Duodenal mucosa (tissue), 2 donors: Measurements from ENCODE around the gene CHCHD6.

Source experiments
- H3K27ac ChIP-seq: one replicate; pipeline ENCODE4 v1.7.0; 2013; ENCODE audit warnings: low read depth, low read length
- H3K27me3 ChIP-seq, 2 donors: one replicate each; pipeline ENCODE4 v1.7.0; 2013; ENCODE audit warnings: low read length in 2 of 2, control low read depth in 1 of 2; ENCODE audit not compliant: insufficient read depth in 2 of 2, control insufficient read depth in 1 of 2
- H3K36me3 ChIP-seq, 2 donors: one replicate each; pipeline ENCODE4 v1.7.0; 2013; ENCODE audit warnings: low read length in 2 of 2, control low read depth in 1 of 2; ENCODE audit not compliant: insufficient read depth in 2 of 2, control insufficient read depth in 1 of 2
- H3K4me1 ChIP-seq, 2 donors: one replicate each; pipeline ENCODE4 v1.7.0; 2013; ENCODE audit warnings: low read length in 2 of 2, control low read depth in 1 of 2; ENCODE audit not compliant: insufficient read depth in 2 of 2, control insufficient read depth in 1 of 2
- H3K4me3 ChIP-seq, 2 donors: one replicate each; pipeline ENCODE4 v1.7.0; 2013; ENCODE audit warnings: low read length in 2 of 2, low read depth in 1 of 2
- H3K9ac ChIP-seq, 2 donors: one replicate each; pipeline ENCODE4 v1.7.0; 2013; ENCODE audit warnings: low read length in 2 of 2, low read depth in 1 of 2
- H3K9me3 ChIP-seq, 2 donors: one replicate each; pipeline ENCODE4 v1.7.0; 2013; ENCODE audit warnings: low read length in 2 of 2, control low read depth in 1 of 2; ENCODE audit not compliant: control insufficient read depth in 1 of 2

CHCHD6 gene

GRCh38 chr3:126682009-126682408 is 22.0 kb upstream of the CHCHD6 start:
- H3K36me3 ChIP-seq: no peaks in the 10 kb centered on the region
- no peak overlapping the region for H3K9ac ChIP-seq

DNA sequence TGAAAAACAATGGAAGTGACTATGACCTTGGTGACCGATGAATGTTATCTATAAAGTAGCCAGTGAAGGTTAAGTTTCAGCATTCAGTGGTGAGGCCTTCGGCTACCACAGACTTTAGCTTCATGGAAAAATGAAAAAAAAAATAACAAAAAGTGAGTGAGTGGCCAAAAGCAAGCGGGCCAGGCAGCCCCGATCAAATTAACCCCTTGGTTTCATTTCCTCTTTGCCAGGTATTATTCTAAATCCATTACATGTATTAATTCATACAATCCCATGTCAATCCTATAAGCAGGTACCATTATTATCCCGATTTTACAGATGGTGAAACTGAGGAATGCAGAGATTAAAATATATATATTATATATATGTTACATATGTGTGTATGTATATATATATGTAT is 21.0 kb upstream of the CHCHD6 start:
- no peaks in the 10 kb centered on the region for H3K36me3 ChIP-seq
- H3K27me3 ChIP-seq: peaks cover 5 to 12% of the 10 kb centered on the region in 2 donors
- no peak overlapping the region for H3K27ac ChIP-seq
- peaks cover 5% of the 10 kb centered on the region in 2 donors for H3K4me1 ChIP-seq
- no peaks in the 10 kb centered on the region for H3K9me3 ChIP-seq
- no peak overlapping the region for H3K9ac ChIP-seq
- no peak overlapping the region for H3K4me3 ChIP-seq

More at GRCh38 chr3:126682009-126682408, 22.0 kb upstream of the CHCHD6 start:
- Histone ChIP-seq H3K4me1 (peaks cover 5% of the 10 kb centered on the region in 2 donors), H3K4me3 (no peak overlapping the region), H3K9me3 (no peaks in the 10 kb centered on the region), H3K27ac (no peak overlapping the region), H3K27me3 (peaks cover 5 to 12% of the 10 kb centered on the region in 2 donors)

- H3K4me3 ChIP-seq: no peak overlapping the region
- no peaks in the 10 kb centered on the region for H3K36me3 ChIP-seq
- no peaks in the 10 kb centered on the region for H3K4me1 ChIP-seq
- H3K9ac ChIP-seq: no peak overlapping the region
- H3K27me3 ChIP-seq: peaks cover 0 to 4% of the 10 kb centered on the region in 2 donors
- no peaks in the 10 kb centered on the region for H3K9me3 ChIP-seq
- H3K27ac ChIP-seq: no peak overlapping the region
These were observed 19.8 kb upstream of the CHCHD6 start for GRCh38 chr3:126684218-126684751.

DNA sequence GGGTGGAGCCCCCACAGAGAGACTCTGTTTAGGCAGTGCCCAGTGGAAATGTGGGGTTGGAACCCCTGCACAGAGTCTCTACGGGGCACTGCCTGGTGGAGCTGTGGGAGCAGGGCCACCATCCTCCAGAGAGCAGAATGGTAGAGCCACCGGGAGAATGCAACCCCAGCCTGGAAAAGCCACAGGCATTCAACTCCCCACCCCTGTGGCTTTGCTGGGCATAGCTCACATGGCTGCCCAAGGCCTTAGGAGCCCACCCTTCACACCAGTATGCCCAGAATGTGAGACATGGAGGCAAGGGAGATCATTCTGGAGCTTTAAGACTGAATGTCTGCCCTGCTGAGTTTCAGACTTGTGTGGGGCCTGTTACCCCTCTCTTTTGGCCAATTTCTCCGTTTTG is 19.0 kb upstream of the CHCHD6 start:
- H3K27me3 ChIP-seq: peaks cover 0 to 1% of the 10 kb centered on the region in 2 donors
- H3K4me3 ChIP-seq: no peak overlapping the region
- H3K4me1 ChIP-seq: no peaks in the 10 kb centered on the region
- H3K36me3 ChIP-seq: no peaks in the 10 kb centered on the region
- no peak overlapping the region for H3K27ac ChIP-seq
- no peaks in the 10 kb centered on the region for H3K9me3 ChIP-seq
- no peak overlapping the region for H3K9ac ChIP-seq

GRCh38 chr3:126685493-126685892 is 18.5 kb upstream of the CHCHD6 start:
- H3K9ac ChIP-seq: no peak overlapping the region
- no peak overlapping the region for H3K27ac ChIP-seq
- H3K4me3 ChIP-seq: no peak overlapping the region

GRCh38 chr3:126691765-126692164 is 12.3 kb upstream of the CHCHD6 start:
- Histone ChIP-seq H3K9me3 (no peaks in the 10 kb centered on the region), H3K4me1 (no peaks in the 10 kb centered on the region), H3K9ac (no peak overlapping the region), H3K4me3 (no peak overlapping the region), H3K27ac (no peak overlapping the region), H3K27me3 (peaks cover 0 to 7% of the 10 kb centered on the region in 2 donors), H3K36me3 (no peaks in the 10 kb centered on the region)

More at GRCh38 chr3:126685493-126685892, 18.5 kb upstream of the CHCHD6 start:
- Histone ChIP-seq H3K36me3 (no peaks in the 10 kb centered on the region), H3K4me1 (no peaks in the 10 kb centered on the region), H3K27me3 (no peaks in the 10 kb centered on the region), H3K9me3 (no peaks in the 10 kb centered on the region)

DNA sequence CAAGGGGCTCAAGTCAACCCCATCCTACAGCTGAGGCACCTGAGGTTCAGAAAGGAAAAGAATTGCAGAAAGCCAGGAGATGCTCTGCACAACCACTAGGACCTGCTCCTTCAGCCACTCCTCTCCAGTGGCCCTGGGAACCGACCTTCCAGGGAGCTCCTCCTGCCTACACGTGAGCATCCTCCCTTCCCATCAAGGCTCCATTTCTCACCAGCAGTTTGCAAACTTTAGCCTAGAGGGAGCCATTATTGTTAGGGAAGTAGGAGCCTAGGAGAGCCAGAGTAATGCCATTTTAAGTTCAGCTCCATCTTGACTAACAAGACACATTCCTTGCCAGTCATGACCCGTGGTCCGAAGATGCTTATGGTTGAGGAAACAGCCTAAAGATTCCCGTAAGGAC is 11.2 kb upstream of the CHCHD6 start:
- Histone ChIP-seq H3K4me3 (no peak overlapping the region), H3K9me3 (no peaks in the 10 kb centered on the region), H3K36me3 (no peaks in the 10 kb centered on the region), H3K9ac (no peak overlapping the region), H3K27me3 (peaks cover 0 to 7% of the 10 kb centered on the region in 2 donors), H3K4me1 (no peaks in the 10 kb centered on the region), H3K27ac (no peak overlapping the region)

- H3K9me3 ChIP-seq: no peaks in the 10 kb centered on the region
- peaks cover 0 to 7% of the 10 kb centered on the region in 2 donors for H3K27me3 ChIP-seq
- no peak overlapping the region for H3K9ac ChIP-seq
- no peaks in the 10 kb centered on the region for H3K36me3 ChIP-seq
- H3K27ac ChIP-seq: no peak overlapping the region
- no peaks in the 10 kb centered on the region for H3K4me1 ChIP-seq
- no peak overlapping the region for H3K4me3 ChIP-seq
These were observed 10.1 kb upstream of the CHCHD6 start for GRCh38 chr3:126693921-126694320.

DNA sequence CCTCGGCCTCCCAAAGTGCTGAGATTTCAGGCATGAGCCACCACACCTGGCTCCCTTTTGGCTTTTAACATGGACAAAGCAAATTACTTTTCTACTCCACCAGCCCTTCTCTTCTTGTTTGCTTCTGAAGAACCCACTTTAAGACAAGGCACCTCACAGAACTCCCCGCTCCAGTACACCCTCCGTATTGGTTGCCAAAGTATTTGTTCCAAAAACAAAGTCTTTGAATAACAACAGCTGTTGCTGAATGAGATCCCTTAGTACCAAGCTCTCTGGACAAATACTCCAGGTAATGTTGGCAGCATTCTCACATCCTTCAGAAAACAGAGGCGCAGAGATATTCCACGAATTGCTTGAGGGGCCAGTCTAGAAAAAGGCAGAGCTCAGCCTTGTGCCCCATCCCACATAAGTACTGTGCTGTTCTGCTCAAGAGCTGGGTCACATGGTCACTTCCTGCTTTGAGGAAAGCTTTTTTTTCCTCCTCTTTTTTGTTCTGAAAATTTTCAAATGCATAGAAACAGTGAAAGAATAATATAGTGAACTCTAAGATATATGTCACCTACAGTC is 7.3 kb upstream of the CHCHD6 start:
- H3K27me3 ChIP-seq: peaks cover 0 to 7% of the 10 kb centered on the region in 2 donors
- no peak overlapping the region for H3K4me3 ChIP-seq
- no peaks in the 10 kb centered on the region for H3K36me3 ChIP-seq
- H3K4me1 ChIP-seq: no peaks in the 10 kb centered on the region
- no peak overlapping the region for H3K27ac ChIP-seq
- no peaks in the 10 kb centered on the region for H3K9me3 ChIP-seq
- H3K9ac ChIP-seq: no peak overlapping the region

DNA sequence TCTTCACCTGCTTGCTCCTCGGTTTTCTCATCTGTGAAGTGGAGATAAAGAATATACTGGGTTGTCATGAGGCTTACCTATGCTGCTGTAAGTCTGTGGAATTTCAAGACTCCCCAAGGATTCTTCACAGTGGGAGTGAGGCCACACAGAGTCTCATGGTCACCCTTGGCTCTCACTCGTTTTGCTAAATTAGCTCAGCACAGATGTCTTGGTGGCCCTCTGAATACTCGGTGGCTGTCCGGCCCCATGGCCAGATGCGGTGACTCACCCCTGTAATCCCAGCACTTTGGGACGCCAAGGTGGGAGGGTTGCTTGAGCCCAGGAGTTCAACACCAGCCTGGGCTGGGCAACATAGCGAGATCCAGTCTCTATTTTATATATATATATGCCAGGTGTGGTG is 5.0 kb upstream of the CHCHD6 start:
- Histone ChIP-seq H3K27me3 (peaks cover 0 to 5% of the 10 kb centered on the region in 2 donors), H3K9me3 (no peaks in the 10 kb centered on the region), H3K27ac (no peak overlapping the region), H3K4me1 (peaks cover 0 to 6% of the 10 kb centered on the region in 2 donors), H3K9ac (no peak overlapping the region), H3K36me3 (no peaks in the 10 kb centered on the region), H3K4me3 (no peak overlapping the region)
